ENCODE data around the gene ERAS. TPM values are rescaled to one million over a fixed set of nuclear protein-coding genes. Genes with fewer than 3 reads are reported as not detected.
"Not testable (repeated sequence)": the region's sequence is repeated elsewhere in the genome, so short reads cannot be mapped to it uniquely, and the experiment has no call there.

Gene ERAS
- total and polyA plus RNA-seq, 7 experiments from 2014 or later: not detected

DNA sequence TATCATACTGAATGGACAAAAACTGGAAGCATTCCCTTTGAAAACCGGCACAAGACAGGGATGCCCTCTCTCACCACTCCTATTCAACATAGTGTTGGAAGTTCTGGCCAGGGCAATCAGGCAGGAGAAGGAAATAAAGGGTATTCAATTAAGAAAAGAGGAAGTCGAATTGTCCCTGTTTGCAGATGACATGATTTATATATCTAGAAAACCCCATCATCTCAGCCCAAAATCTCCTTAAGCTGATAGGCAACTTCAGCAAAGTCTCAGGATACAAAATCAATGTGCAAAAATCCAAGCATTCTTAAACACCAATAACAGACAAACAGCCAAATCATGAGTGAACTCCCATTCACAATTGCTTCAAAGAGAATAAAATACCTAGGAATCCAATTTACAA lies 45.7 kb downstream of the ERAS start:
- H3K27ac ChIP-seq (ENCODE audit: low read depth, low read length); intact Hi-C loops (cut with micrococcal nuclease); H3K36me3 ChIP-seq (ENCODE audit: control insufficient read depth in 2 of 3, insufficient read depth in 3 of 3, low read length in 3 of 3); H3K36me3 Mint-ChIP-seq; H3K27ac Mint-ChIP-seq; H3K4me1 ChIP-seq (ENCODE audit: control insufficient read depth in 2 of 2, insufficient read depth in 2 of 2, low read length in 2 of 2); H3K27me3 ChIP-seq (ENCODE audit: control insufficient read depth in 2 of 2, insufficient read depth in 2 of 2, low read length in 2 of 2); H3K9me3 Mint-ChIP-seq; H3K9me3 ChIP-seq (ENCODE audit: control insufficient read depth in 2 of 3, low read length in 3 of 3); H3K4me1 Mint-ChIP-seq; H3K27me3 Mint-ChIP-seq; POLR2A ChIA-PET; ATAC-seq; DNase-seq; H3K4me3 Mint-ChIP-seq; CTCF ChIA-PET; H3K4me3 ChIP-seq (ENCODE audit: low read length): not testable (repeated sequence)

DNA sequence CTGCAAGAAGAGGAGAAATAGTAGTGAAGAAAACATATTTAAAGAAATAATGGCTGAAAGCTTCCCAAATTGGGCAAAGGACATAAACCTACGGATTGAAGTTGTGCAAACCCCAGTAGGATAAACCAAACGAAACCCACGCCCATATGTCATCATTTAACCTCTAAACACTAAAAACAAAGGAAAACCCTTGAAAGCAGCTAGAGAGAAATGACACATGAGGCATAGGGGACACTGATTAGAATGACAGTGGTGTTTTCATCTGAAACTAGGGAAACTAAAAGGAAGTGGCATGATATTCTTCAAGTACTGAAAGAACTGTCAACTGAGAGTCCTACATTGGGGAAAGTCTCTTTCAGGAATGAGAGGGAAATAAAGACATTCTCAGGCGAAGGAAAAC lies 50.6 kb downstream of the ERAS start:
- H3K27ac Mint-ChIP-seq: peak overlapping the region in 1 of 9 donors; percentile 18
- ATAC-seq; H3K9me3 Mint-ChIP-seq; H3K27me3 ChIP-seq (ENCODE audit: control insufficient read depth in 2 of 2, insufficient read depth in 2 of 2, low read length in 2 of 2); H3K4me3 ChIP-seq (ENCODE audit: low read length); H3K36me3 ChIP-seq (ENCODE audit: control insufficient read depth in 2 of 3, insufficient read depth in 3 of 3, low read length in 3 of 3); CTCF ChIA-PET; H3K4me1 ChIP-seq (ENCODE audit: control insufficient read depth in 2 of 2, insufficient read depth in 2 of 2, low read length in 2 of 2); H3K27me3 Mint-ChIP-seq; intact Hi-C loops (cut with micrococcal nuclease); H3K36me3 Mint-ChIP-seq; H3K4me3 Mint-ChIP-seq; DNase-seq; H3K4me1 Mint-ChIP-seq; H3K9me3 ChIP-seq (ENCODE audit: control insufficient read depth in 2 of 3, low read length in 3 of 3); H3K27ac ChIP-seq (ENCODE audit: low read depth, low read length); POLR2A ChIA-PET: not testable (repeated sequence)

Other genes starting within 250 kb of the ERAS start
- gene WDR13, start 229.0 kb upstream of the ERAS start, total RNA-seq: 10 to 100 TPM; 44.8 to 66.9 (median 54.4) TPM
- 10 to 100 TPM; 27.5 to 33.2 TPM for gene WDR13, start 229.0 kb upstream of the ERAS start, polyA plus RNA-seq
- gene WAS, start 142.7 kb upstream of the ERAS start, total RNA-seq: 100 to 1,000 TPM in 4 of 5 experiments, 10 to 100 TPM in 1; 92.2 to 164 (median 105) TPM
- gene WAS, start 142.7 kb upstream of the ERAS start, polyA plus RNA-seq: 10 to 100 TPM; 18.6 to 28.8 TPM
- gene SUV39H1, start 129.8 kb upstream of the ERAS start, total RNA-seq: 10 to 100 TPM in 1 of 5 experiments, 1 to 10 TPM in 4; 4.6 to 23.3 (median 8.6) TPM
- 10 to 100 TPM; 10.1 to 13.6 TPM for gene SUV39H1, start 129.8 kb upstream of the ERAS start, polyA plus RNA-seq
- not detected for gene GLOD5, start 64.8 kb upstream of the ERAS start, total RNA-seq
- gene GLOD5, start 64.8 kb upstream of the ERAS start, polyA plus RNA-seq: not detected
- gene GATA1, start 39.9 kb upstream of the ERAS start, total RNA-seq: 1 to 10 TPM in 1 of 5 experiments, under 1 TPM in 1, not detected in 3; 0.45 to 1.2 TPM
- not detected for gene GATA1, start 39.9 kb upstream of the ERAS start, polyA plus RNA-seq
- gene HDAC6, start 24.4 kb upstream of the ERAS start, total RNA-seq: 100 to 1,000 TPM in 2 of 5 experiments, 10 to 100 TPM in 3; 84.3 to 135 (median 96.1) TPM
- 10 to 100 TPM; 13.3 to 20.1 TPM for gene HDAC6, start 24.4 kb upstream of the ERAS start, polyA plus RNA-seq
- 10 to 100 TPM in 1 of 5 experiments, 1 to 10 TPM in 3, under 1 TPM in 1; 0.36 to 14.0 (median 3.5) TPM for gene PCSK1N, start 9.1 kb downstream of the ERAS start, total RNA-seq
- gene PCSK1N, start 9.1 kb downstream of the ERAS start, polyA plus RNA-seq: 1 to 10 TPM; 6.0 to 7.9 TPM
- 10 to 100 TPM; 41.1 to 46.6 (median 44.2) TPM for gene TIMM17B, start 71.3 kb downstream of the ERAS start, total RNA-seq
- 10 to 100 TPM; 55.8 to 57.0 TPM for gene TIMM17B, start 71.3 kb downstream of the ERAS start, polyA plus RNA-seq
- gene PQBP1, start 71.4 kb downstream of the ERAS start, total RNA-seq: 10 to 100 TPM; 64.1 to 89.5 (median 74.6) TPM
- gene PQBP1, start 71.4 kb downstream of the ERAS start, polyA plus RNA-seq: 100 to 1,000 TPM; 110 to 125 TPM
- 10 to 100 TPM; 13.9 to 36.7 (median 18.5) TPM for gene SLC35A2, start 85.1 kb downstream of the ERAS start, total RNA-seq
- 1 to 10 TPM; 6.7 to 8.1 TPM for gene SLC35A2, start 85.1 kb downstream of the ERAS start, polyA plus RNA-seq
- 100 to 1,000 TPM; 144 to 321 (median 276) TPM for gene PIM2, start 92.5 kb downstream of the ERAS start, total RNA-seq
- 100 to 1,000 TPM; 401 to 463 TPM for gene PIM2, start 92.5 kb downstream of the ERAS start, polyA plus RNA-seq
- gene OTUD5, start 131.1 kb downstream of the ERAS start, total RNA-seq: 10 to 100 TPM; 62.5 to 95.5 (median 90.4) TPM
- 10 to 100 TPM; 17.2 to 33.8 TPM for gene OTUD5, start 131.1 kb downstream of the ERAS start, polyA plus RNA-seq
- gene KCND1, start 145.3 kb downstream of the ERAS start, total RNA-seq: 1 to 10 TPM; 1.4 to 5.8 (median 2.3) TPM
- gene KCND1, start 145.3 kb downstream of the ERAS start, polyA plus RNA-seq: under 1 TPM in 1 of 2 donors, not detected in 1; 0.07 TPM
- 100 to 1,000 TPM; 103 to 108 (median 105) TPM for gene GRIPAP1, start 175.8 kb downstream of the ERAS start, total RNA-seq
- 10 to 100 TPM; 13.6 to 24.9 TPM for gene GRIPAP1, start 175.8 kb downstream of the ERAS start, polyA plus RNA-seq
- 10 to 100 TPM; 26.2 to 54.2 (median 30.5) TPM for gene TFE3, start 216.8 kb downstream of the ERAS start, total RNA-seq
- 1 to 10 TPM; 2.2 to 4.3 TPM for gene TFE3, start 216.8 kb downstream of the ERAS start, polyA plus RNA-seq
- gene CCDC120, start 232.5 kb downstream of the ERAS start, total RNA-seq: 10 to 100 TPM in 4 of 5 experiments, 1 to 10 TPM in 1; 7.6 to 15.1 (median 11.3) TPM
- gene CCDC120, start 232.5 kb downstream of the ERAS start, polyA plus RNA-seq: 1 to 10 TPM; 1.3 to 1.6 TPM
- gene PRAF2, start 247.5 kb downstream of the ERAS start, total RNA-seq: 10 to 100 TPM; 15.9 to 28.3 (median 20.4) TPM
- 10 to 100 TPM; 46.1 to 56.4 TPM for gene PRAF2, start 247.5 kb downstream of the ERAS start, polyA plus RNA-seq

Measured in naive thymus-derived CD4-positive, alpha-beta T cell (primary cell).